ENCODE data around the gene HID1. TPM values are rescaled to one million over a fixed set of nuclear protein-coding genes. Genes with fewer than 3 reads are reported as not detected.

Gene HID1
- total RNA-seq, 2 donors from 2014 or later, result 87.1 to 101 TPM

DNA sequence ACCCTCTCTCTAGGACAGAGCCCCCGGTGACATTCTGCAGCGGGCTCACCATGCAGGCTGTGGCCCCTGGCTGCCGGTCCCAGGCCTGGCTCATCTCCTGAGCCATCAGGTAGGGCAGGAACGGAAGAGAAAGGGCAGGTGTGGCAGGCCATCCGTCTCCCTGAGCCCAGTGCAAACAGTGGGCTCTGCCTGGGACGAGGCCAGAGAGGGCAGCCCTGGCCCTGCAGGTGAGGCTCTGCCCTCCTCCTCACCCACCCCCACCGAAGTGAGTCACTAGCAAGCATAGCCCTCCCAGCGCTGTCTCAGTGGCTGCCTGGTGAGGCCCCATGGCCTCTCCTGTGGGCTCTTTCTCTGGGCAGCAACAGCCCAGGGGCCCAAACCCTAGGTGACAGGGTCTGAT is 22.4 kb downstream of the HID1 start:
- no peaks in the 10 kb centered on the region for H3K4me1 ChIP-seq (replicated peaks)
- WGBS, result 35% methylated on average over 8 of the region's 8 CpGs
- TF ChIP-seq POLR2AphosphoS5 (IDR thresholded peaks at IDR 0.05) (no peak), POLR2A (IDR thresholded peaks at IDR 0.05) (no peak)
- TF ChIP-seq, protein P1, sequence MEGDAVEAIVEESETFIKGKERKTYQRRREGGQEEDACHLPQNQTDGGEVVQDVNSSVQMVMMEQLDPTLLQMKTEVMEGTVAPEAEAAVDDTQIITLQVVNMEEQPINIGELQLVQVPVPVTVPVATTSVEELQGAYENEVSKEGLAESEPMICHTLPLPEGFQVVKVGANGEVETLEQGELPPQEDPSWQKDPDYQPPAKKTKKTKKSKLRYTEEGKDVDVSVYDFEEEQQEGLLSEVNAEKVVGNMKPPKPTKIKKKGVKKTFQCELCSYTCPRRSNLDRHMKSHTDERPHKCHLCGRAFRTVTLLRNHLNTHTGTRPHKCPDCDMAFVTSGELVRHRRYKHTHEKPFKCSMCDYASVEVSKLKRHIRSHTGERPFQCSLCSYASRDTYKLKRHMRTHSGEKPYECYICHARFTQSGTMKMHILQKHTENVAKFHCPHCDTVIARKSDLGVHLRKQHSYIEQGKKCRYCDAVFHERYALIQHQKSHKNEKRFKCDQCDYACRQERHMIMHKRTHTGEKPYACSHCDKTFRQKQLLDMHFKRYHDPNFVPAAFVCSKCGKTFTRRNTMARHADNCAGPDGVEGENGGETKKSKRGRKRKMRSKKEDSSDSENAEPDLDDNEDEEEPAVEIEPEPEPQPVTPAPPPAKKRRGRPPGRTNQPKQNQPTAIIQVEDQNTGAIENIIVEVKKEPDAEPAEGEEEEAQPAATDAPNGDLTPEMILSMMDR (IDR thresholded peaks at IDR 0.05), result no peak
- DNase-seq (ENCODE audit: low spot score), result no peak
- H3K27ac ChIP-seq, result no peak overlapping the region
- intact Hi-C loops (cut with DNase I), result no loop called here
- H3K36me3 ChIP-seq, result no peaks in the 10 kb centered on the region
- H3K4me3 ChIP-seq, result no peak overlapping the region
- H3K9me3 ChIP-seq, result no peaks in the 10 kb centered on the region
- H3K27me3 ChIP-seq (replicated peaks; ENCODE audit: insufficient read depth), result no peaks in the 10 kb centered on the region

DNA sequence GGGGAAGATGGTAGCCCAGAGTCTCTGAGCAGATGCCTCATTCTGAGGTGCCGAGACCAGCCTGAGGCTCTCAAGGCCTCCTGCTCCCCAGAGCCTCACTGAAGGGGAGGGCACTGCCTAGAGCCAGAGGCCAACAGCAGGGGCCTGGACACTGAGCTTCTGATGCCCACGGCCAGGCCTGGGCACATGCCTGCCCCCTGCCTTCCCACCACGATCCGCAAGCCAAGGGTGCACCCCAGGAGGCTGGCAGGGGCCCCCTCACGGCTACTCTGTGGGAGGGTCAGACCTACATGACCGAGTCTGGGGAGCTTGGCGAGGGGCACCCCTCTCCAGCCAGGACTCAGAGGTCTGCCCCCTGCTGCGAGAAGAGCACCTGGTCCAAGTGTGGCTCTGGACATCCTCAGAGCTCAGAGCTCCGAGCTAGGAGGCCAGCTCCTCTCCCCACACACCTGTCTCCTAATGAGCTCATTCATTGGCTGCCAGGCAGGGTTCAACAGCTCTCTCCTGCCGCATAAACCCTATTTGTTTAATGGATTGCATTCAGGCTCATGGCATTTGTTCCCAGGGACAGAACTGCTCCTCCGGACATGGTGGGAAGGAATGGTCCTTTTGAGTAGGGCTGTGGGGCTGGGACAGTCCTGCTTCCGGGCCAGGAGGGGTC is 23.0 kb downstream of the HID1 start:
- TF ChIP-seq, protein P1 (IDR thresholded peaks at IDR 0.05), result no peak
- TF ChIP-seq POLR2AphosphoS5 (IDR thresholded peaks at IDR 0.05), result no peak
- H3K4me1 ChIP-seq (replicated peaks), result no peaks in the 10 kb centered on the region
- no peaks in the 10 kb centered on the region for H3K9me3 ChIP-seq
- intact Hi-C loops (cut with DNase I), result no loop called here
- DNase-seq (ENCODE audit: low spot score), result no peak
- H3K27me3 ChIP-seq (replicated peaks; ENCODE audit: insufficient read depth), result no peaks in the 10 kb centered on the region
- WGBS, result 53% methylated on average over 10 of the region's 12 CpGs
- H3K36me3 ChIP-seq, result no peaks in the 10 kb centered on the region
- H3K27ac ChIP-seq, result no peak overlapping the region
- H3K4me3 ChIP-seq, result no peak overlapping the region

GRCh38 chr17:74947041-74947754 is 25.4 kb downstream of the HID1 start:
- Histone ChIP-seq H3K27ac (no peak overlapping the region), H3K4me3 (no peak overlapping the region), H3K4me1 (replicated peaks) (no peaks in the 10 kb centered on the region), H3K9me3 (no peaks in the 10 kb centered on the region), H3K27me3 (replicated peaks; ENCODE audit: insufficient read depth) (peaks cover 2% of the 10 kb centered on the region), H3K36me3 (no peaks in the 10 kb centered on the region)
- intact Hi-C loops (cut with DNase I), result no loop called here
- no peak for DNase-seq (ENCODE audit: low spot score)
- WGBS, result 93% methylated on average over 17 of the region's 17 CpGs
- TF ChIP-seq POLR2AphosphoS5 (IDR thresholded peaks at IDR 0.05) (no peak), POLR2A (IDR thresholded peaks at IDR 0.05) (no peak)
- TF ChIP-seq, protein P1 (IDR thresholded peaks at IDR 0.05), result no peak

- DNase-seq (ENCODE audit: low spot score), result no peak
- Histone ChIP-seq H3K27me3 (replicated peaks; ENCODE audit: insufficient read depth) (peaks cover 6% of the 10 kb centered on the region), H3K9me3 (no peaks in the 10 kb centered on the region), H3K36me3 (no peaks in the 10 kb centered on the region), H3K27ac (no peak overlapping the region), H3K4me3 (no peak overlapping the region), H3K4me1 (replicated peaks) (no peaks in the 10 kb centered on the region)
- no peak for TF ChIP-seq POLR2A (IDR thresholded peaks at IDR 0.05)
- TF ChIP-seq, protein P1 (IDR thresholded peaks at IDR 0.05), result no peak
- TF ChIP-seq POLR2AphosphoS5 (IDR thresholded peaks at IDR 0.05), result no peak
- WGBS, result 86% methylated on average over 14 of the region's 14 CpGs
- intact Hi-C loops (cut with DNase I), result no loop called here
These were observed 25.9 kb downstream of the HID1 start for GRCh38 chr17:74946641-74947040.

DNA sequence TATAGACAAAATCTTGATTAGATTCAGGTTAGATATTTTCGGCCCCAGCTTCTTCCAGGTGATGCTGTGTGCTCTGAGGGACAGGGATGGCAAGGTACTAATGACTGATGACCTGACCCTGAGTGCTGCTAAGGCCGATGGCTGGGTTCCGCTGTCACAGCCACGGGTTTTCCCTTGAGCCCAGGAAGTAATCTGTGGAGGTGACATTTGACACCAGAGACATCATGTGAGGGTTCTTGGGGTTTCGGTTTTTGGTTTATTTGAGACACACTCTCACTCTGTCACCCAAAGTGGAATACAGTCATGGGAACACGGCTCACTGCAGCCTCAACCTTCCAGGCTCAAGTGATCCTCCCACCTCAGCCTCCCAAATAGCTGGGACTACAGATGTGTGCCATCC is 27.0 kb downstream of the HID1 start:
- H3K36me3 ChIP-seq, result no peaks in the 10 kb centered on the region
- intact Hi-C loops (cut with DNase I), result no loop called here
- WGBS, result 42% methylated on average over 6 of the region's 6 CpGs
- no peak overlapping the region for H3K4me3 ChIP-seq
- no peak overlapping the region for H3K27ac ChIP-seq
- H3K9me3 ChIP-seq, result no peaks in the 10 kb centered on the region
- no peaks in the 10 kb centered on the region for H3K4me1 ChIP-seq (replicated peaks)
- peaks cover 6% of the 10 kb centered on the region for H3K27me3 ChIP-seq (replicated peaks; ENCODE audit: insufficient read depth)
- TF ChIP-seq POLR2AphosphoS5 (IDR thresholded peaks at IDR 0.05) (no peak), POLR2A (IDR thresholded peaks at IDR 0.05) (no peak)
- TF ChIP-seq, protein P1 (IDR thresholded peaks at IDR 0.05), result no peak
- DNase-seq (ENCODE audit: low spot score), result no peak
